NCI-H345 treated with DMSO at 0.1 percent for 48 hours (cell line): ENCODE measurements around the gene PCSK2.
A peak's percentile ranks its signal among the peaks of the same experiment; 100 is the strongest.

Source experiments
- DNase-seq: peaks from one replicate; lab custom pipeline; 2025; ENCODE audit not compliant: unreplicated experiment; lab: John Stamatoyannopoulos, UW

Gene PCSK2

GRCh38 chr20:17391127-17391771, 164.4 kb downstream of the PCSK2 start:
- no peak for DNase-seq

- no peak for DNase-seq
Measured at GRCh38 chr20:17394411-17394810, 167.6 kb downstream of the PCSK2 start.

- no peak for DNase-seq
Measured at GRCh38 chr20:17395729-17396128, 168.9 kb downstream of the PCSK2 start.

GRCh38 chr20:17399303-17399985, 172.6 kb downstream of the PCSK2 start:
- no peak for DNase-seq

GRCh38 chr20:17403461-17403860, 176.6 kb downstream of the PCSK2 start:
- DNase-seq, result no peak

GRCh38 chr20:17406051-17406590, 179.3 kb downstream of the PCSK2 start:
- no peak for DNase-seq

DNA sequence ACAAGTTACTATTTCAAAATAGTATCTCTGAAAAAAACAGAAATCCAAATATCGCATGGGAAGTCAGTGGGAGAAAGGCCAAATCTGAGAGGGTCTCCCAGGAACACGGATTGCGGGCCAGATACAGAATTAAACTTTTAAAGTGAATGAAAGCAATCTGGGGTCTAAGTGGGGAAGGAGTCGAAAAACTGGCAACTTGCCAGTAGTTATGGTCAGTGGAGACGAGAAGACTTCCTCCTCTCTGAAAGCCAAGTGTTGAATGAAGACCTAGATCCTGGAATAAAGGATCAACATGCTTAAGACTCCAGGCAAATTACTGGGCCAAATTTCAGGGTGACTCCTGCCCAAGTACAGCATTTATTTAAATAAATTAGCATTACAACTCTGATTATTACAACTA, 180.7 kb downstream of the PCSK2 start:
- DNase-seq, result no peak

- DNase-seq, result no peak
Measured at GRCh38 chr20:17417225-17417624, 190.4 kb downstream of the PCSK2 start.

GRCh38 chr20:17418737-17419136, 191.9 kb downstream of the PCSK2 start:
- peak; percentile 70 for DNase-seq

- no peak for DNase-seq
Measured at GRCh38 chr20:17419479-17420041, 192.7 kb downstream of the PCSK2 start.

- no peak for DNase-seq
Measured at GRCh38 chr20:17421493-17421892, 194.7 kb downstream of the PCSK2 start.

DNA sequence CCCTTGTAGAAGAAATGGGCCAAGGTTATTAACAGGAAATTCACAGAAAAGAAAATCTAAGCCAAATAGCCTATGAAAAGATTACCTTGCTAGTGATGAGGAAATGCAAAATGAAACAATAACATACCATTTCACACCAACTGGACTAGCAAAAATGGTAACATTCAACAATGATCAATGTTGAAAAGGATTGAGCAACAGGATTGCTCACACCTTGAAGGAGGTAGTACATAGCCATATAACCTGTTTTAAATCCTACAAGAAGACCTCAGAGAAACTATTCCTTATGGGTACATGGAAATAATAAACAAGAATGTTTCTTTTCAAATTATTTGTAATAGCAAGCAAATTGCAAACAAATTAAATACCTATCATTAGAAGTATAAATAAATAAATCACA, 196.9 kb downstream of the PCSK2 start:
- no peak for DNase-seq

- no peak for DNase-seq
Measured at GRCh38 chr20:17427638-17428037, 200.8 kb downstream of the PCSK2 start.

GRCh38 chr20:17430125-17430950, 203.5 kb downstream of the PCSK2 start:
- DNase-seq, result peak; percentile 97

GRCh38 chr20:17431621-17432364, 205.0 kb downstream of the PCSK2 start:
- peak; percentile 56 for DNase-seq

GRCh38 chr20:17436664-17437063, 209.8 kb downstream of the PCSK2 start:
- DNase-seq, result no peak

- DNase-seq, result no peak
Measured at GRCh38 chr20:17437251-17437650, 210.4 kb downstream of the PCSK2 start.

DNA sequence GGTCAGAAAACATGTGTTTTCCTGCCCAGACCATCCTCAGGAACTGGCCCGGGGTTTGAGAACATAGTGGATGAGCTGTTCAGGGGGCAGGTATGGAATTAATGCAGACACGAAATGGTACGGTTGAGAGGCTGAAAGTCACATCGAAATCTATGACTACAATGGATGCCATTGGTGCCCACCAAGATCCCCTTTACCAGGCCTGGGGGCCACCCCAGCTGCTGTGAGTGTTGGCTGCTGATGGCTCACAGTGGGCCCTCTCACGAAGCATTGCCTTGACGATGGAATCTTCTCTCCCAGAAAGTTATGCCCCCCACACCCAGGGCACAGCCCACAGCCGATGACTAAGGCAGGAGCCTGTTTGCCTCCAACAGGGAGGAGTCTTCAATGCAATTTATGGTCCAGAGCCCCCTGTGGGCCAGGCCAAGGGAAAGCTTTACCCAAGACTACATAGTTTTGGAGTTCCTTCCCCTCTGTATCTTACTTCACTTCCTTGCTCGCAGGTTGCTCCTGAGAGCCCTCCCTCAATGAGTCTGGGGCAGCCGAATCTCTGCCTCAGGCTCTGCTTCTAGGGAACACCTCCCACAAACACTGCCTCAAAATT, 211.7 kb downstream of the PCSK2 start:
- DNase-seq, result no peak

DNA sequence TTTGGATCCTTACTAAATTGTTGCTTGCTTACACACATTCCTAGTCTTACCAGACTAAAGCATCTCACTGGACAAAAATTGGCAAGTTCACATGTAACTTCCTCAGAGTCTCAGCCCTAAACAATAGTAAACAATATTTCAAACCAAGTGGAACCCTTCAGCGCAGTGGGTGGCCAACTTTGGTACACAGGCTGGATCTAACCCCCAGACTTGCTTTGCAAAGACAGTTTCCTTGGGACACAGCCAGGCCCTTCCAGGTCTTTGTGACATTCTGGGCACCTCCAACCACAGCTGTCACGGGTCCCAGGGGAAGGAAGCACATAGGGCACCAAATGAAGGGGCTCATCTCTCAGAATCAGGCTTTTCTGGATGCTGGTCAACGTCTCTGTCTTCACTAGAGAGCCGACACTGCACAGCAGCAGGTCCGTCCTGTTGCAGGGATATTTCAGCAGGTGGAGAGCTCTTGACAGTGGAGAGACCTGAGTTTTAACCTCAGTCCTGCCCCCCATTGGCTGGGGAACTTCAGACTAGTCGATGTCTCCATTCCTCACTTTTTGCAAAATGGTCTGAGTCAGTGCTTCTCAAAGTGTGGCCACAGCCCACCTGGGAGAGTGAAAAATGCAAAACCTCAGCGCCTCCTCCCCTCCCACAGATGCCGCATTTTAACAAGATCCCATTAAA, 212.9 kb downstream of the PCSK2 start:
- no peak for DNase-seq

- DNase-seq, result no peak
Measured at GRCh38 chr20:17441745-17442144, 214.9 kb downstream of the PCSK2 start.
